Fibroblast of pulmonary artery (primary cell): ENCODE results near the gene SPSB2.
A peak's percentile ranks its signal among the peaks of the same experiment; 100 is the strongest.
"Not testable (repeated sequence)": the region's sequence is repeated elsewhere in the genome, so short reads cannot be mapped to it uniquely, and the experiment has no call there.

Source experiments
- DNase-seq: peaks from one replicate; pipeline ENCODE4 v3.0.0-alpha.2; 2010; ENCODE audit warnings: low read depth
- H3K4me3 ChIP-seq: replicated peaks from 2 replicates; pipeline ENCODE4 v1.5.1; 2011; ENCODE audit warnings: low read depth, mild to moderate bottlenecking, control low read depth, low read length, moderate library complexity
- CTCF ChIP-seq: IDR thresholded peaks from 2 replicates; pipeline ENCODE4 v1.5.1; 2011; ENCODE audit warnings: mild to moderate bottlenecking, control low read depth, low read length, inconsistent platforms; ENCODE audit errors: missing control alignments

Gene SPSB2

GRCh38 chr12:6871052-6871957 lies 1.8 kb downstream of the SPSB2 start:
- TF ChIP-seq CTCF, result no peak
- peak overlapping the region; percentile 83 for H3K4me3 ChIP-seq
- DNase-seq, result no peak

GRCh38 chr12:6870304-6870703 lies 2.8 kb downstream of the SPSB2 start:
- not testable (repeated sequence) for DNase-seq, H3K4me3 ChIP-seq

- peak; percentile 85 for TF ChIP-seq CTCF
- peak; percentile 81 for DNase-seq
- peak overlapping the region; percentile 85 for H3K4me3 ChIP-seq
Observed at GRCh38 chr12:6869049-6870021, 3.8 kb downstream of the SPSB2 start.

- TF ChIP-seq CTCF, result peak; percentile 21
- peak overlapping the region; percentile 85 for H3K4me3 ChIP-seq
- DNase-seq, result no peak
Observed at GRCh38 chr12:6868211-6869048, 4.7 kb downstream of the SPSB2 start.

- peak; percentile 83 for DNase-seq
- no peak for TF ChIP-seq CTCF
- H3K4me3 ChIP-seq, result peak within 1 kb of the TSS; percentile 85
Observed at GRCh38 chr12:6867413-6868210, 5.5 kb downstream of the SPSB2 start, which contains the start of gene TPI1. Gene TPI1, plus strand, starts transcription at chr12:6867531. Its CDS starts 36 bp downstream, at chr12:6867567.

GRCh38 chr12:6866920-6867412 lies 6.1 kb downstream of the SPSB2 start:
- peak overlapping the region; percentile 85 for H3K4me3 ChIP-seq
- no peak for TF ChIP-seq CTCF
- DNase-seq, result no peak
